CD1c-positive myeloid dendritic cell (primary cell): ENCODE measurements around the gene EDDM13.
"Not testable (repeated sequence)": the region's sequence is repeated elsewhere in the genome, so short reads cannot be mapped to it uniquely, and the experiment has no call there.

ENCODE experiments used
- DNase-seq: peaks from one replicate; pipeline ENCODE4 v3.0.0-alpha.2; 2016; ENCODE audit errors: extremely low spot score

Gene EDDM13

DNA sequence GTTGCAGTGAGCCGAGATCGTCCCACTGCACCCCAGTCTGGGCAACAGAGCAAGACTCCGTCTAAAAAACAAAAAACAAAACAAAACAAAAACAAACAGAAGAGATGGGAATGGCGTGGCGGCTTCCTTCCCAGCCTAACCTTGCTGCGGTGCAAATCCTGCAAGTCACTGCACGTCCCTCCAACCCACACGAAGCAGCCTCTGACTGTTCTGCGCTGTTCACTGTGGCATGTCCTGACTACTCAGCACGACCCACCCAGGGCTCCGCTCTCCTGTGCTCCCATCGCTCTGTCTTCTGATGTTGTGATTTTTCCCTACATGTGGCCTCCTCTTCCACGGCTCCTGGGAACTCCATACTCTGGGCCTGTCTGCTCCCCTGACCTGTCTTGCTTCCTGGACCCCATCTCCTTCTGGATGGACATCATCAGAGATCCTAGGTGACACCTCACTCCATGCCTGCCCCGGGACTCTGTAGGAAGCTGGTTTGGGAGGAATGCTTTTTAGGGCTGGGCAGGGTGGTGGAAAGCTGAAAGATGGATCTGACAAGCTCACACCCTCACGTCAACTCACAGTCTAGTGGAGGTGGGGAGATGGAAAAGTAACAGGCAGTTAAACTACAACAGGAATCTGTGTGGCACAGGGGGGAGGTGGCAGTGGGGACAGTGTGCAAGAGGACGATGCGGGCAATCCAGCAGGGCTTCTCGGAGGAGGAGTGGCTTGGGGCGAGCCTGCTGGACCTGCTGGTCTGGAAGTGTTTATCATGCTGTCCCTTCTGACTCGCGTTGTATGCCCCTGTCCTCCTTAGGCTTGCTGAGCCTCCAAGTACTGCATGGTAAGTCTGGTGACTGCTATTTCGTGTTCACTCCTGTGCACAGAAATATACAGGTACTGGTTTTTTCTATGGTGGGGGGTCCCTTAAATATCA, 23.2 kb downstream of the EDDM13 start:
- DNase-seq = no peak

DNA sequence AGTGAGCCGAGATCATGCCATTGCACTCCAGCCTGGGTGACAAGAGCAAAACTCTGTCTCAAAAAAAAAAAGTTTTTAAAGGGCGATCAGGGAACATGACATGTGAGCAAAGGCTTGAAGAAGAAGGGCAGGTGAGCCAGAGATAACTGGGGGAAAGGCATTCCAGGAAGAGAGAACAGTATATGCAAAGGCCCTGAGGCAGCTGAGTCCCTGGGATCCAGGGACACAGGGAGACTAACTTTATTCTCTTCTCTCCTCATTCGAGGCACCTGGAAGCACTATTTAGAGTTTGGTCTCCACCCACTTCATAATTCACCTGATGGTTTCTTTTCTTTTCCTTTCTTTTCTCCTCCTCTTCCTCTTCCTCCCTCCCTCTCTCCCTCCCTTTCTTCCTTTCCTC, 24.5 kb downstream of the EDDM13 start:
- no peak for DNase-seq

DNA sequence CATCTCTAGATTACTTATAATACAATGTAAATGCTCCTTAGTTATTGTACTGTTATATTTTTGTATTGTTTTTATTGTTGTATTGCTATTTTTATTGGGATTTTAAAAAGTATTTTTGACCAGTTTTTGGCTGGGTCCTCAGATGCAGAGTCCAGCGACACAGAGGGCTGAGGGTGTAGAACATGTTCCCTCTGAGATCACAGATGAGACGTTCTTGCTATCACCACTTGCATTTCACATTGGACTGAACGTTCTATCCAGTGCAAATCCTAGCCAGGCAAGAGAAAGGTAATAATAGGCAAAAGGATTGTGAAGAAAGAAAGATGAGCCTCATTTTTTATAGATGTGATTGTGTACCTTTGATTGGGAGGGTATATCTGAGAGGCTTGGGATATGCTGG, 27.1 kb downstream of the EDDM13 start:
- DNase-seq = no peak

DNA sequence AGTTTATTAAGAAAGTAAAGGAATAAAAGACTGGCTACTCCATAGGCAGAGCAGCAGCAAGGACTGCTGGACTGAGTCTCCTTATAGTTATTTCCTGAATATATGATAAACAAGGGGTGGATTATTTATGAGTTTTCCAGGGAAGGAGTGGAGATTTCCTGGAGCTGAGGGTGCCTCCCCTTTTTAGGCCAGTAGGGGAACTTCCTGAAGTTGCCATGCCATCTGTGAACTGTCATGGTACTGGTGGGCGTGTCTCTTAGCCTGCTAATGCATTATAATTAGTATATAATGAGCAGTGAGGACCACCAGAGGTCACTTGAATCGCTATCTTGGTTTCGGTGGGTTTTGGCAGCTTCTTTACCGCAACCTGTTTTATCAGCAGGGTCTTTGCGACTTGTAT, 28.6 kb downstream of the EDDM13 start:
- no peak for DNase-seq

DNA sequence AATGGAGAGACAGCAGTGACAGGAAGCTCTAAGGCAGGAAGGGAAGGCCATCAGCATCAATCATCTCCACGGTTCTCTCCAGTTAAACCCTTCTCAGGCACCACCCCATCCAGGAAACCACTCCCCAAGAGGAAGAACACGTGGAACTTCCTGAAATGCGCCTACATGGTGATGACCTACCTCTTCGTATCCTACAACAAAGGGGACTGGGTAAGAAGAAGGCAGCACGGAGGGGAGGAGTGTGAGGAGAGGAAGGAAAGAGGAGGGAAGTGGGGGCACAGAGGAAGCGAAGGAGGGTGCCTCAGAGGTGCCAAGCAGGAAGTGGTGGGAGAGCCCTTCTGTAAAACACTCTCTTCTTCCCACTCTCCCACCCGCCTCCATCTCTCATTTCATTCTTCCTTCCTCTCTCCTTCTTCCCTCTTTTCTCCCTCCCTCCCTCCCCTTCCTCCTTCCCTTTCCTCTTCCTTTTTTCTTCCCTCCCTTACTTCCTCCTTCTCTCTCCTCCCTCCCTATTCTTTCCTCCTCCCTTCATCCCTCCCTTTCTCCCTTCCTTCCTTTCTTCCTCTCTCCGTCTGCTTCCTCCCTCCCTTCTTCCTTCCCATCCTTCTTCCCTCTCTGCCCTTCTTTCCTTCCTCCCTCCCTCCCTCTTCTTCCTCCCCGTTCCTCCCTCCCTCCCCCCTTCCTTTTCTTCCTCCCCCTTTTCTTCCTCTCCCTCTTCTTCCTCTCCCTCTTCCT, 29.5 kb downstream of the EDDM13 start:
- peak; percentile 38 for DNase-seq

DNA sequence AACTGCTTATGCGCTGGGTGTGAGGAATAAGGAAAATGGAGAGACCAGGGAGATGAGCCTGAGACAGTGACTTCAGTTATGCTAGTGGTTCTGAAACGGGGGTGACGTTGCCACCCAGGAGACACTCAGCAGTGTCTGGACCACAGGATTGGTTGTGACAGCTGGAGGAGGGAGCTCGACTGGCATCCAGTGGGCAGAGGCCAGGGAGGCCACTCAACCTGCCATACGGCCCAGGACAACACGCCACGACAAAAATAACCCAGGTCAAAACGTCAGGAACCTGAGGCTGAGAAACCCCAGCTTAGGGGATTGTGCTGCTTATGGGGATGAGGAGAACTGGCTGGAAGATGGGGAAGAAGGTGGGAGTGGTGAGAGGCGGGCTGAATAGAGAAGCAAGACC, 31.7 kb downstream of the EDDM13 start:
- DNase-seq = no peak

DNA sequence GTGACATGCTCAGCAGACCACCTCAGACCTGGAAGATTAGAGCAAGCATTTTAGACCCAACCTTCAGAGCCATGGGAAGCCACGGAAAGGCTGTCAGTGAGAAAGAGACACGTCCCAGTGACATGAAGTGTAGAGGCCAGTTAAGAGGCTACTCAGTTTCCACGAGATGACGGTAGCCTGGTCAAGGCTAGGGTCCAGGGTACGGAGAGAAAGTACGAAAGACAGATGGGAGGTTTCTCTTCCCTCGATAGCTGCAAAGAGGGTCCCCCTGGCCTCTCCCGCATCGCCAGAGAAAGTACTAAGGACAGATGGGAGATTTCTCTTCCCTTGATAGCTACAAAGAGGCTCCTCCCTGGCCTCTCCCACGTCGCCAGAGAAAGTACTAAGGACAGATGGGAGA, 33.5 kb downstream of the EDDM13 start:
- no peak for DNase-seq

DNA sequence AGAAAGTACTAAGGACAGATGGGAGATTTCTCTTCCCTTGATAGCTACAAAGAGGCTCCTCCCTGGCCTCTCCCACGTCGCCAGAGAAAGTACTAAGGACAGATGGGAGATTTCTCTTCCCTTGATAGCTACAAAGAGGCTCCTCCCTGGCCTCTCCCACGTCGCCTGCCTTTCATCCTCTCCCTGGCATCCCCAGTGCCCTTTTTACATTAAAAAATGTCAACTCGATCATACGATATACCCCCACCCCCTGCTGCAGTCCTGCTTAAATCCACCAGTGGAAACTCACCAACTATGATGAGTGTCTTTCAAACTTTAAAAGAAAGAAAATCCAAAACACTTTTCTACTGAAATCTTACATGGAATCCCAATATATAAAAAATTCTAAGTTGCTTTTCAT, 34.5 kb downstream of the EDDM13 start:
- not testable (repeated sequence) for DNase-seq

DNA sequence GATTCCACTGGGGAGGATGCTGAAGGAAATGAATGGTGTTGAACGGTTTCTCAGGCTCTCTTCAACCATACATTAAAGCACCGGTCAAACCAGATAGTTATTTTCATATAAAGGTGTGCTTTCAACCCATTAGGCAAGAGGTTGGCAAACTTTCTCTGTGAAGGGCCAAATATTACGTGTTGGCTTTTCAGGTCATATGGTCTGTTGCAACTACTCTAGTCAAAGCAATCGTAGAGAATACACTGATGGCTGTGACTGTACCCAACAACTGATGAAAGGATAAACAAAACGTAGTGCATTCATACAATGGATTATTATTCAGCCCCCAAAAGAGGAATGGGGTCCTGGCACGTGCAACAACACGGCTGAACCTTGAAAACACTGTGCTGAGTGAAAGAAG, 36.2 kb downstream of the EDDM13 start:
- DNase-seq = no peak

DNA sequence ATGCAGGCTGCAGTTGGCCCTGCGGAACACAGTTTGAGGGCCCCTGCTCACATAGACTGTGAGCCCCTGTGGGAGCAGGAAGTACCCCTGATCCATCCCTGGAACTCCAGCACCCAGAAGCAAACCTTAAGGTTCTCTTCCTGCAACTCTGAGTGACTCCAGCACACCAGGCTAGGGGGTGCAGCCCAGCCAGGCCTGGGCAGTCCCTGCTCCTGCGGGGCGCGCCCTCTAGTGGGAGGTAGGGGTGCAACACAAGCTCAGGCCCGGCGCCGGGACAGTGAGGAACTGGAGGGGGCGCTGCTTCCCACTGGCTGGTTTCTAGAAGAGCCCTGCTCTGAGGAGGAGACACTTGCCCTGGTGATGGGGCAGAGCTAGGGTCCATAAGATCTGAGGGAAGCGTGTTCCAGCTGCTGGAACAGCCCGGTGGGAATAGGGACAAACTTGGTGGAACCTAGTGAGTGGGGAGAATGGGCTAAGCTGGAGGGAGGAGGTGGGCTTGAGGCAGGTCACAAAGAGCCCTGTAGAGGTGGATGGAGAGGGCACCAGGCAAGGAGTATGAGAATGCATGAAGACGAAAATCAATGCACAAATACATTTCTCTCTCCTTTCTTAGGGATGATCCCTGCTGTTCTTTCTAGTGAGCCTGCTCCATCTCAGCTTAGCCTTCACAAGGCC, 37.1 kb downstream of the EDDM13 start:
- DNase-seq = peak; percentile 71

DNA sequence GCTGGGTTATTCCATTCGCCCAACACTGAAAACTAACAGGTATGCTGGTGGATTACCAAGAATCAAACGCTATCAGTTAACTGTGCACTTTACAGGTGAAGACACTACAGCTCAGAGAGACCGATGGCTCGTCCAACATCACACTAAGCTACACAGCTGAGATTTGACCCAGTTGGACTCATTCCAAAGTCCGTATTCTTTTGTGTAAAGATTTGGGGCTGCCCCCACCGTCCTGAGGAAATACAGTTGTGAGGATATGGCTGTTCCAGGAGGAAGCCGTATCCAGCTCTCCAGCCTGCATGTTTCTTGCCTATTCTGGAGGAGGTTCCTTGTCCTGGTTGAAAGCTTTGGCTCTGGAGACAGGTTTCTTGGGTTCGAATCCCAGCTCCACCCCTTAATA, 37.9 kb downstream of the EDDM13 start:
- no peak for DNase-seq

DNA sequence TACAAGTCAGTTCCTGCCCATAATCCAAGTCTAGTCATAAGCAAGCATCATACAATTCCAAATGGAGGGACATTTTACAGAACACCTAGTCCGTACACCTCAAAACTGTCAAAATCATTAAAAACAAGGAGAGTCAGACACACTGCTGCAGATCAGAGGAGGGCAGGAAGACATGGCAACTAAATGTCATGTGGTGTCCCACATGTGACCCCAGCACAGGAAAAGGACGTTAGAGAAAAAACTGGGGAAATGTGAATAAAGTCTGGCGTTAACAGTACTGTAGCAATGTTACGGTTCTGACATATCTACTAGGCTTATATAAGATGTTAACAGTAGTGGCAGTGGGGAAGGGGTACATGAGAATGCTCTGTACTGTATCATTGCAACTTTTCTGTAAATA, 39.8 kb downstream of the EDDM13 start:
- DNase-seq = no peak

DNA sequence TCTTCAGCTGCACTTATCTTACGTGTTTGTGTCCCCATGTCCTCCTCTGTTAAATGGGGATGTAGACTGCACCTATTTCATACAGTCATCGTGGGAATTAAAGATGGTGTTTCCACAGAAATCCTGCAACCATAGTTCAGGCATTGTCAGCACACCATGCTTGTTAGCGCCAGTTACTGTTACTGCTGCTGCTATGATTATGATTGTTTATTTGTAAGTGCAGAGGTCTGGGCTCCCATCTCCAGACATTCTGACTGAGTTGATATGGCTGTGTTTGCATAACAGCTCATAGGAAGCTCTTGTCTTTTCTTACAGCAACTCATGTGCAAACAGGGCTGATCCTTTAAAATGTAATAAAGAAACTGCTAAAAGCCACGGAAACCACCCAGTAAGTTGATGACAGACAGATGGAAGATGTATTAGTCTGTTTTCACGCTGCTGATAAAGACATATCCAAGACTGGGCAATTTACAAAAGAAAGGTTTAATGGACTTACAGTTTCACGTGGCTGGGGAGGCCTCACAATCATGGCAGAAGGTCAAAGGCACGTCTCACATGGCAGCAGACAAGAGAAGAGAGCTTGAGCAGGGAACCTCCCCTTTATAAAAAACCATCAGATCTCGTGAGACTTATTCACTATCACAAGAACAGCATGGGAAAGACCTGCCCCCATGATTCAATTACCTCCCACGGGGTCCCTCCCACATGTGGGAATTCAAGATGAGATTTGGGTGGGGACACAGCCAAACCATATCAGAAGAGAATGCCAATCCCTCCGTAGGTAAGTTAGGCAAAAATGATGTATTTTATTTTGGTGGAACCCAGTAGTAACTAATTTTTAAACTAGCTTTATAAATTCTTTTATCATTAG, 40.5 kb downstream of the EDDM13 start:
- DNase-seq = no peak

DNA sequence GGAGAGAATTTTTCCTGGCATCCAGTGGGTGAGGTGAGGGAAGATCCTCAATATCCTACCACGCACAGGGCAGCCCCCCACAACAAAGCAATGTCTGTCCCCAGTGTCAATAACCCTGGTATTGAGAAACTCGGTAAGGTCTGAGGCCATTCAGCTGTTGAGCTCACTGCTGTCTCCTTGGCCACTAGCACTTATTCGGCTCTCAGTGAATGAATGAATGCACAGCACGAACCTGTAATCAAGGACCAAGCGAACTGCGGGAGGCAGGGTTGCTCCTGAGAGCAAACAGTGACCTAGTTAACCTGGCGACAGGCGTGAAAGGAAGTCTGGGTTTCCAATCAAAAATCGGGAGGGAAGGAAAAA, 41.5 kb downstream of the EDDM13 start:
- DNase-seq = no peak

DNA sequence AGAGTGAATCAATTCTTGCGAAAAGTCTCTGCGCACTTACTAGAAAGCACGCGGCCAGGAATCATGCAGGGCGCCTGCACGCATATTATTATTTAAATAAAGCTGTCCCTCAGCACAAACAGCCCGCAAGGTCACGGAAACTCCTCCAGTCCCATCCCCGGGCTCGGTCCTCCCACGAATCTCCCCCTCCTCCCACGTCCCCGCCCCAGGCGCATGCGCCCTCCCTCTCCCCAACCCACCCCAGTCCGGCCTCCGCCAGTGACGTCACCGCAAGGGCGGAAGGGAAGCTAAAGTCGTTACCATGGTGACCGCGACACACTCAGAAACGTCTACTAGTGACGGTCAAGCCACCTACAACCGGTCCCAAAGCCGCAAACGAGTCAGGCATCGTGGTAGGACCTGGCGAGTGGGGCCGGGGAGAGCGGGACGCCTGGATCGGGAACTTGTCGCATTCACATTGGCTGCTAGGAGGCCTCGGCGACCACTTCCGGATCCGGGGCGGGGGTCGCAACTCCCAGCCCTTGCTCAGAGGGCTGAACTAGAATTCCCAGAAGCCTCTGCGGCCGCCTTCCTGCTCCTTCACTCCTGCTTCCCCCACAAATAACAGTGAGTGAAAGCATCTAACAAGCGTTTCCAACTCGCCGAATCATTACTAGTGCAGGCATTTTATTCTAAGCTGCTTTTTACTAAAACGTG, 42.0 kb downstream of the EDDM13 start, which contains the start of gene ZSCAN5A:
TSS of gene ZSCAN5A (minus strand) at position 459 of the 696 bp plus-strand sequence. CDS start 89,793 bp downstream, outside the sequence.
- DNase-seq = peak; percentile 98

DNA sequence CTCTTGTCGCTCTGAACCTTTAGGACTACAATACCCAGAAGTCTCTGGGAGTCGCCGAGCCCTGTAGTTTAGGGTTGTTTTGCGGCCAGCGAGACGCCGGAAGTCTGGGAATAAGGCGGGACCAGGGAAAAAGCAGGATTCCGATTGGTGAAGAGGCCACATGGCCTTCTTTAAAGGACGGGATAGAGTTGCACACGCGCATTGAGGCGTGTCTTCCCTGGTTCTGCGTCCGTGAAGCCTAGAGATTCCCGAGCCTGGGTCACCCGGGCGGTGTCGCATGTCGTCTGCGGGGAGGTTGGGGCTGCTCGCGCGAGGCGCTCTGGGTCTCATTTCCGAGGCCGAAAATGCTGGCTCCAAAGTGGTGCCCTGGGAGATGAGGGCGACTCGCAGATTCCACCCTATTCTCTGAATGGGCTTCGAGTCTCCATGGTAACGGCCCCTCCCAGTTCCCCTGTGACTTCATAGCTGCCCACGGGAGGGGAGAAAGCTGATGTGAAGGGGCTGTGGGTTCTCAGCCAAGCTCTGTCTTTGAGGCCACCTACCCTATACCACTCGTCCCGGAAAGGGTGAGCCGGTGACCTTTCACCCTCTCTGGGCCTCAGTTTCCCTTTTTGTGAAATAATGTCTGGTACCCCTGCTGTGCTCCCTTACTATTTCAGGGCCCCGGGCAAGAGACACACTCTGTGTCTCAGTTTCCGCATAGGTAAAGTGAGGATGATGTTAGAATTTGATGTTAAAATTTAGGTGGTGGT, 42.7 kb downstream of the EDDM13 start:
- DNase-seq = peak; percentile 98

DNA sequence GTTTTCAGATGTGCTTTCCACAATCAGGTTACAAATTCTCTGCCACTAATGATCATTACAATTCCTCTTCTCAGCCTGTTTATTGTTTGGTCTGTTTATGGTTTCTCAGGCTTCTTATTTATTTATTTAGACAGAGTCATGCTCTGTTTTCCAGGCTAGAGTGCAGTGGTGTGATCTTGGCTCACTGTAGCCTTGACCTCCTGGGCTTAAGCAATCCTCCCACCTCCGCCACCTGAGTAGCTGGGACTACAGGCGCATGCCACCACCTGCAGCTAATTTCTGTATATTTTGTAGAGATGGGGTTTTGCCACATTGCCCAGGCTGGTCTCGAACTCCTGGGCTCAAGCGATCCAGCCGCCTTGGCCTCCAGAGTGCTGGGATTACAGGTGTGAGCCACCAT, 44.2 kb downstream of the EDDM13 start:
- DNase-seq = no peak

DNA sequence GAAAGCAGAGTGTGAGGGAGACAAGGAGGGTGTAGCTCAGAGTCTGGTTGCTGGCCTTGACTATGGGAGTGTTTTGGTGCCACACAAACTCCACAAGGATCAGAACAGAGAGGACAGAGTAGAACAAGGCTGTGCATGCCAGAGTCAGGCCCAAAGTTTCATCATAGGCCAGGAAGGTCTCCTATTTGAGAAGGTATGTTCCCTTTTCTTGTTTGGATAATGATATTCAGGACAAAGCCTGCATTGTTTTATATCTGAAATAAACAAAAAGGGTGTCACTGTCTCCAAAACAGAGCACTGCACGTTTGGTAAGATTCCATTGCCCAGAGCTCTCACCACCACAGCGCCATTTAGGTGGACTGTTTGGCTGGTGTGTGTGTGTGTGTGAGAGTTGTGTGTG, 45.2 kb downstream of the EDDM13 start:
- no peak for DNase-seq

DNA sequence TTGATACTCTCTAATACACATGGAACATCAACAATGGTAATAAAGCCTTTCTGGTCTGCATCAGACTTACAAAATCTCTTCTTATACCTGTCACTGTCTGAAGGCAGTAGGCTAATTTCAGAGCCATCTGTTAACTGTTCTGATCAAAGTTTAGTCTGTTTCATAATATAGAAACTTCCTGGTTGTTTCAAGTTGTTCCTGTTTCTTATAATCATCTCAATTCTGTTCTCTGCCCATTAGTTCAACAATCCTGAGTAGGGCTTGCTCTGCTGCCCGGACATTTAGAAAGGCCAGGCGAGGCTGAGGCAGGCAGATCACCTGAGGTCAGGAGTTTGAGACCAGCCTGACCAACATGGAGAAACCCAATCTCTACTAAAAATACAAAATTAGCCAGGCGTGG, 47.4 kb downstream of the EDDM13 start:
- DNase-seq = peak; percentile 56
